GM23248 (cell line): ENCODE results near the gene LRRFIP1. TPM values are rescaled to one million over a fixed set of nuclear protein-coding genes. Genes with fewer than 3 reads are reported as not detected.
A peak's percentile ranks its signal among the peaks of the same experiment; 100 is the strongest.

Source experiments
- DNase-seq: peaks from one replicate; pipeline ENCODE4 v3.0.0-alpha.2; 2015
- H2AFZ ChIP-seq: fragments of 200-600 bp; sonication (generic); 2 replicates; pipeline ENCODE4 v1.6.1; 2016; ENCODE audit warnings: antibody characterized with exemption
- H3F3A ChIP-seq: fragments of 200-600 bp; sonication (generic); 2 replicates; pipeline ENCODE4 v1.6.1; 2016; ENCODE audit warnings: mild to moderate bottlenecking, antibody characterized with exemption, mixed run types; ENCODE audit not compliant: insufficient read depth
- H3K27ac ChIP-seq: fragments of 200-600 bp; sonication (generic); 2 replicates; pipeline ENCODE4 v1.5.1; 2016; ENCODE audit warnings: mild to moderate bottlenecking
- H3K27me3 ChIP-seq: fragments of 200-600 bp; sonication (generic); replicated peaks from 2 replicates; pipeline ENCODE4 v1.6.1; 2016; ENCODE audit warnings: mild to moderate bottlenecking; ENCODE audit not compliant: insufficient read depth
- H3K36me3 ChIP-seq: fragments of 200-600 bp; sonication (generic); 2 replicates; pipeline ENCODE4 v1.6.1; 2016; ENCODE audit warnings: low read depth, mild to moderate bottlenecking
- H3K4me1 ChIP-seq: fragments of 200-600 bp; sonication (generic); 2 replicates; pipeline ENCODE4 v1.6.1; 2016; ENCODE audit warnings: mild to moderate bottlenecking; ENCODE audit not compliant: insufficient read depth
- H3K4me2 ChIP-seq: fragments of 200-600 bp; sonication (generic); one replicate; pipeline ENCODE4 v1.6.1; 2016; ENCODE audit warnings: mild to moderate bottlenecking; ENCODE audit not compliant: unreplicated experiment
- H3K4me3 ChIP-seq: fragments of 200-600 bp; sonication (generic); 2 replicates; pipeline ENCODE4 v1.5.1; 2016; ENCODE audit warnings: mild to moderate bottlenecking
- H3K79me2 ChIP-seq: fragments of 200-600 bp; sonication (generic); 2 replicates; pipeline ENCODE4 v1.6.1; 2016; ENCODE audit warnings: mild to moderate bottlenecking; ENCODE audit not compliant: insufficient read depth
- H3K9ac ChIP-seq: fragments of 200-600 bp; sonication (generic); 2 replicates; pipeline ENCODE4 v1.6.1; 2016; ENCODE audit warnings: mild to moderate bottlenecking
- H3K9me2 ChIP-seq: fragments of 200-600 bp; sonication (generic); 2 replicates; pipeline ENCODE4 v1.6.1; 2016; ENCODE audit warnings: mixed run types, mild to moderate bottlenecking, moderate library complexity; ENCODE audit not compliant: insufficient read depth
- H3K9me3 ChIP-seq: fragments of 200-600 bp; sonication (generic); one replicate; pipeline ENCODE4 v1.6.1; 2017; ENCODE audit warnings: low read depth
- H4K20me1 ChIP-seq: fragments of 200-600 bp; sonication (generic); 2 replicates; pipeline ENCODE4 v1.6.0; 2016; ENCODE audit not compliant: insufficient read depth
- EZH2 ChIP-seq: fragments of 200-600 bp; sonication (generic); IDR thresholded peaks from 2 replicates; pipeline ENCODE4 v1.6.1; 2018; ENCODE audit warnings: antibody characterized with exemption, mild to moderate bottlenecking; ENCODE audit not compliant: insufficient read depth, poor library complexity, severe bottlenecking
- EZH2phosphoT487 ChIP-seq: fragments of 200-600 bp; sonication (generic); IDR thresholded peaks from 2 replicates; pipeline ENCODE4 v1.6.1; 2018; ENCODE audit warnings: antibody characterized with exemption, moderate library complexity, mild to moderate bottlenecking, low read depth; ENCODE audit not compliant: insufficient read depth
- whole genome bisulfite sequencing, 2 experiments: methylation state at CpG; one replicate each; pipeline ENCODE4 v1.1.6; 2015 to 2017; ENCODE audit warnings: low lambda C conversion rate in 2 of 2, low coverage in 1 of 2; ENCODE audit errors: missing lambda C conversion rate in 2 of 2; 5-methylcytosine and 5-hydroxymethylcytosine counted together
- in situ Hi-C: fragments of 300-500 bp; cut with MboI; formaldehyde crosslinking; loops from 2 replicates; pipeline ENCODE4 v1.15.0; 2020
- polyA plus RNA-seq: library from polyadenylated mRNA; unstranded; fragments of >200 nt; fragmentation: Nextera tagmentation; extraction: Ambion mirVana; gene quantifications from 2 replicates; pipeline ENCODE4 v1.2.1, GENCODE V29; 2016
- total RNA-seq: library from RNA; depleted of rRNA; stranded (reverse); fragments of >200 nt; shearing (Covaris generic); gene quantifications from 2 replicates; pipeline ENCODE4 v1.2.3, GENCODE V29; 2014

LRRFIP1 gene
- total and polyA plus RNA-seq, 2 experiments from 2014 or later = 84.4 to 159 TPM

DNA sequence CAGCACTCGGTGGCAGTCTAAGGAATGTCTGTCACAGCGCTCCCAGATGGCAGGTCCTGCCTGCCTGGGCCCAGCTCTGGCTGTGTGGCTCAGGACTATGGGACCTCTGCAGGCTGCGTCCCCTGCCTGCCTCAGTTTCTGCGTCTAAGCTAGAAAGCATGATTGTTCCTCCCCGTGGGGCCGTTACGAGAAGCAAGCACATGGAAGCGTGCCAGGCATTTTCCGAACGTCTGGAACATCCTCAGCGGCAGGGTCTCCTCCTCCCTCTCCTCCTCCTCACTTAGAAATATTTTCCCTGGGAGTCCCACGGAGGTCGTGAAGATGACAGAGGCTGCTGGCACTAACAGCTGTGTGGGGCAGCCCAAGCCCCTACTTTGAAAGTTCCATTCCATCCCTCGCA is 43.3 kb downstream of the LRRFIP1 start:
- H3F3A ChIP-seq = peaks cover 25% of the 10 kb centered on the region
- in situ Hi-C loops = loop anchor here (10.0 kb wide), 1 partner anchor 74 kb away; no protein-coding TSS in a partner anchor
- TF ChIP-seq EZH2phosphoT487 (no peak), EZH2 (no peak)
- peaks cover 22% of the 10 kb centered on the region for H3K79me2 ChIP-seq
- H4K20me1 ChIP-seq = no peaks in the 10 kb centered on the region
- H3K27ac ChIP-seq = peak overlapping the region; percentile 92
- 32 to 44% methylated on average over 13 to 14 of the region's 14 CpGs for WGBS, 2 experiments
- H3K9ac ChIP-seq = peak overlapping the region; percentile 82
- H3K4me1 ChIP-seq = peaks cover 45% of the 10 kb centered on the region
- no peaks in the 10 kb centered on the region for H3K36me3 ChIP-seq
- H3K4me2 ChIP-seq = peak overlapping the region; percentile 70
- H3K4me3 ChIP-seq = no peak overlapping the region
- no peak for DNase-seq
- no peaks in the 10 kb centered on the region for H3K27me3 ChIP-seq
- H3K9me2 ChIP-seq = no peaks in the 10 kb centered on the region
- no peak overlapping the region for H2AFZ ChIP-seq
- H3K9me3 ChIP-seq = no peaks in the 10 kb centered on the region

- no peak overlapping the region for H3K9ac ChIP-seq
- 89 to 91% methylated on average over 7 of the region's 7 CpGs for WGBS, 2 experiments
- H3K27ac ChIP-seq = no peak overlapping the region
- peaks cover 28% of the 10 kb centered on the region for H3F3A ChIP-seq
- in situ Hi-C loops = loop anchor here (10.0 kb wide), 1 partner anchor 73 kb away; no protein-coding TSS in a partner anchor
- H3K36me3 ChIP-seq = no peaks in the 10 kb centered on the region
- no peaks in the 10 kb centered on the region for H3K9me3 ChIP-seq
- no peaks in the 10 kb centered on the region for H4K20me1 ChIP-seq
- H3K27me3 ChIP-seq = no peaks in the 10 kb centered on the region
- TF ChIP-seq EZH2phosphoT487 (no peak), EZH2 (no peak)
- H3K4me2 ChIP-seq = no peak overlapping the region
- no peaks in the 10 kb centered on the region for H3K9me2 ChIP-seq
- peaks cover 28% of the 10 kb centered on the region for H3K79me2 ChIP-seq
- peaks cover 45% of the 10 kb centered on the region for H3K4me1 ChIP-seq
- DNase-seq = no peak
- no peak overlapping the region for H3K4me3 ChIP-seq
- no peak overlapping the region for H2AFZ ChIP-seq
Measured at GRCh38 chr2:237671466-237672138, 44.2 kb downstream of the LRRFIP1 start.

GRCh38 chr2:237672731-237673129 is 45.3 kb downstream of the LRRFIP1 start:
- Histone ChIP-seq H3K9me2 (no peaks in the 10 kb centered on the region), H3K4me2 (peak overlapping the region; percentile 88), H4K20me1 (no peaks in the 10 kb centered on the region), H3K9ac (peak overlapping the region; percentile 86), H3K36me3 (no peaks in the 10 kb centered on the region), H2AFZ (0 out of 2 replicates have a peak overlapping the region, but pooled peaks have one; percentile 73), H3F3A (peaks cover 28% of the 10 kb centered on the region), H3K27ac (peak overlapping the region; percentile 89; the same call in 1 of the 2 replicates), H3K79me2 (peaks cover 28% of the 10 kb centered on the region), H3K27me3 (no peaks in the 10 kb centered on the region), H3K4me3 (no peak overlapping the region), H3K9me3 (no peaks in the 10 kb centered on the region), H3K4me1 (peaks cover 50% of the 10 kb centered on the region)
- WGBS, 2 experiments = 63 to 72% methylated on average over 8 of the region's 8 CpGs
- in situ Hi-C loops = loop anchor here (10.0 kb wide), 1 partner anchor 72 kb away; no protein-coding TSS in a partner anchor
- TF ChIP-seq EZH2phosphoT487 (no peak), EZH2 (no peak)
- no peak for DNase-seq

GRCh38 chr2:237673130-237674001 is 46.0 kb downstream of the LRRFIP1 start:
- Histone ChIP-seq H3K4me3 (peak overlapping the region; percentile 63), H2AFZ (peak overlapping the region; percentile 73)
- in situ Hi-C loops = loop anchor here (10.0 kb wide), 1 partner anchor 71 kb away; no protein-coding TSS in a partner anchor

More at GRCh38 chr2:237673130-237674001, 46.0 kb downstream of the LRRFIP1 start:
- no peaks in the 10 kb centered on the region for H3K9me3 ChIP-seq
- H3K4me2 ChIP-seq = peak overlapping the region; percentile 88
- WGBS, 2 experiments = 4 to 7% methylated on average over 39 of the region's 39 CpGs
- H3K9me2 ChIP-seq = no peaks in the 10 kb centered on the region
- H4K20me1 ChIP-seq = no peaks in the 10 kb centered on the region
- no peaks in the 10 kb centered on the region for H3K27me3 ChIP-seq
- peaks cover 32% of the 10 kb centered on the region for H3F3A ChIP-seq
- H3K36me3 ChIP-seq = no peaks in the 10 kb centered on the region
- H3K4me1 ChIP-seq = peaks cover 56% of the 10 kb centered on the region
- TF ChIP-seq EZH2 (no peak), EZH2phosphoT487 (no peak)
- DNase-seq = peak; percentile 91
- peaks cover 25% of the 10 kb centered on the region for H3K79me2 ChIP-seq
- H3K9ac ChIP-seq = peak overlapping the region; percentile 86
- peak overlapping the region; percentile 89 for H3K27ac ChIP-seq
